Endothelial cell of umbilical vein (primary cell): Measurements from ENCODE around the gene GRM8. TPM values are rescaled to one million over a fixed set of nuclear protein-coding genes. Genes with fewer than 3 reads are reported as not detected.

Source experiments
- BruUV-seq: library from RNA; stranded (reverse); fragments of 400-500 nt; replicated peaks from 2 replicates; lab custom pipeline; 2021; lab: Mats Ljungman, UMichigan
- CTCF ChIA-PET: fragments of 300-600, 350-600 bp; sonication (Branson Sonifier 250); formaldehyde crosslinking; loops from one replicate; lab custom pipeline; 2021; ENCODE audit warnings: antibody characterized with exemption, inconsistent platforms; lab: Charles Lee
- POLR2A ChIA-PET: fragments of 300-600, 350-600 bp; sonication (Branson Sonifier 250); formaldehyde crosslinking; loops from one replicate; lab custom pipeline; 2021; ENCODE audit warnings: antibody characterized with exemption, inconsistent platforms; lab: Charles Lee
- DNase-seq: peaks from one replicate; pipeline ENCODE4 v3.0.0-alpha.2; 2011; ENCODE audit warnings: low read depth, low spot score
- FAIRE-seq: peaks from 2 replicates; lab custom pipeline; 2011; peaks lifted over from hg19 to GRCh38; lab: Jason Lieb, UNC
- H2AFZ ChIP-seq: 2 replicates; pipeline ENCODE4 v1.6.0; 2012; ENCODE audit warnings: low read depth, low read length, control low read depth, inconsistent platforms
- H3K27ac ChIP-seq: 2 replicates; pipeline ENCODE4 v1.5.1; 2011; ENCODE audit warnings: low read depth, mild to moderate bottlenecking, control low read depth, low read length, moderate library complexity; ENCODE audit not compliant: insufficient read depth
- H3K27me3 ChIP-seq, 2 experiments: 2 replicates each; pipeline versions ENCODE4 v1.6.0 to v1.6.1; 2011; ENCODE audit warnings: low read length in 2 of 2, mixed read lengths in 1 of 2; ENCODE audit not compliant: control insufficient read depth in 2 of 2, insufficient read depth in 2 of 2
- H3K36me3 ChIP-seq, 2 experiments: 2 replicates in 1 of 2; 3 replicates in 1 of 2; pipeline ENCODE4 v1.5.1; 2011; ENCODE audit warnings: low read length in 2 of 2, mild to moderate bottlenecking in 1 of 2, moderate library complexity in 1 of 2; ENCODE audit not compliant: control insufficient read depth in 2 of 2, insufficient read depth in 2 of 2; ENCODE audit errors: extremely low read depth in 1 of 2
- H3K4me1 ChIP-seq: 3 replicates; pipeline ENCODE4 v1.5.1; 2011; ENCODE audit warnings: mild to moderate bottlenecking, low read length; ENCODE audit not compliant: control insufficient read depth, insufficient read depth; ENCODE audit errors: extremely low read depth
- H3K4me2 ChIP-seq: 2 replicates; pipeline ENCODE4 v1.6.1; 2011; ENCODE audit warnings: low read length, control low read depth, mixed read lengths; ENCODE audit not compliant: insufficient read depth
- H3K4me3 ChIP-seq, 3 experiments: fragments of 200-600 bp in 1 of 3; sonication (generic), shearing (Covaris generic) in 1 of 3; replicated peaks in 1 of 3; 2 replicates each; pipeline ENCODE4 v1.5.1; 2011 to 2016; ENCODE audit warnings: control low read depth in 3 of 3, low read length in 3 of 3, mild to moderate bottlenecking in 2 of 3, inconsistent platforms in 1 of 3, low read depth in 1 of 3, moderate library complexity in 1 of 3; ENCODE audit not compliant: insufficient read depth in 1 of 3
- H3K79me2 ChIP-seq: 2 replicates; pipeline ENCODE4 v1.6.0; 2012; ENCODE audit warnings: low read length, inconsistent platforms; ENCODE audit not compliant: control insufficient read depth, insufficient read depth
- H3K9ac ChIP-seq: replicated peaks from 2 replicates; pipeline ENCODE3; 2011; ENCODE audit warnings: low read length, control low read depth; ENCODE audit not compliant: insufficient read depth; ENCODE audit errors: extremely low read depth
- H3K9me1 ChIP-seq: replicated peaks from 3 replicates; pipeline ENCODE4 v1.6.0; 2011; ENCODE audit warnings: mild to moderate bottlenecking, low read length; ENCODE audit not compliant: control insufficient read depth, insufficient read depth; ENCODE audit errors: extremely low read depth
- H3K9me3 ChIP-seq: replicated peaks from 2 replicates; pipeline ENCODE4 v1.5.1; 2012; ENCODE audit warnings: low read length, inconsistent platforms; ENCODE audit not compliant: control insufficient read depth, insufficient read depth
- H4K20me1 ChIP-seq: replicated peaks from 2 replicates; pipeline ENCODE3; 2011; ENCODE audit warnings: mild to moderate bottlenecking, low read length; ENCODE audit not compliant: control insufficient read depth, insufficient read depth; ENCODE audit errors: extremely low read depth
- FOS ChIP-seq: IDR thresholded peaks from 2 replicates; pipeline ENCODE4 v1.6.1; 2011; ENCODE audit warnings: mild to moderate bottlenecking, low read length, moderate library complexity, borderline replicate concordance; ENCODE audit not compliant: insufficient read depth
- MAX ChIP-seq: IDR thresholded peaks from 2 replicates; pipeline ENCODE4 v1.6.1; 2011; ENCODE audit not compliant: insufficient read depth, insufficient read length
- POLR2A ChIP-seq: IDR thresholded peaks from 2 replicates; pipeline ENCODE4 v1.6.1; 2012; ENCODE audit warnings: low read depth, mild to moderate bottlenecking, control low read depth, low read length
- dilution Hi-C: fragments of 300-500 bp; cut with MboI; formaldehyde crosslinking; loops from one replicate; pipeline ENCODE4 v1.15.0; 2019; ENCODE audit warnings: low sequenced_read_pairs; ENCODE audit not compliant: extremely low pct_ligation_motif_present
- intact Hi-C: fragments of 100-400 bp; cut with micrococcal nuclease; formaldehyde crosslinking; loops from one replicate; pipeline ENCODE4 v1.10.0; 2022
- polyA plus RNA-seq, 4 experiments: library from polyadenylated mRNA; depleted of rRNA in 3 of 4; stranded (reverse) in 3 of 4; unstranded in 1 of 4; fragments of >200 nt; gene quantifications; 2 replicates each; pipeline versions ENCODE4 v1.2.1 to v1.2.3, GENCODE V29; 2011 to 2012; ENCODE audit warnings: missing spikeins in 1 of 4
- total RNA-seq: library from RNA; stranded (reverse); gene quantifications from 2 replicates; pipeline ENCODE4 v1.2.3, GENCODE V29; 2021

GRM8 gene
- total and polyA plus RNA-seq, 2 donors (not counting 3 experiments of a cell fraction or from before 2014, with no cell fraction given), result not detected

- no TSS peak for BruUV-seq
- DNase-seq (no peak), FAIRE-seq (no peak)
- intact Hi-C loops, result no loop called here
- no peak overlapping the region for H3K4me3 ChIP-seq
- no peak overlapping the region for H3K4me2 ChIP-seq
- H4K20me1 ChIP-seq, result no peaks in the 10 kb centered on the region
- CTCF ChIA-PET, result no interaction called here
- no peaks in the 10 kb centered on the region for H3K79me2 ChIP-seq
- dilution Hi-C loops, result no loop called here
- no peaks in the 10 kb centered on the region for H3K4me1 ChIP-seq
- no peaks in the 10 kb centered on the region for H3K9me1 ChIP-seq
- H3K9ac ChIP-seq, result no peak overlapping the region
- no peaks in the 10 kb centered on the region for H3K27me3 ChIP-seq
- H2AFZ ChIP-seq, result no peak overlapping the region
- POLR2A ChIA-PET, result no interaction called here
- H3K36me3 ChIP-seq, result no peaks in the 10 kb centered on the region
- H3K27ac ChIP-seq, result no peak overlapping the region
- TF ChIP-seq POLR2A, result no peak
- no peak for TF ChIP-seq FOS
- no peak for TF ChIP-seq MAX
- H3K9me3 ChIP-seq, result no peaks in the 10 kb centered on the region
Measured at GRCh38 chr7:126574276-126575250, 678.2 kb downstream of the GRM8 start.

- no TSS peak for BruUV-seq
- TF ChIP-seq MAX, result no peak
- H3K4me1 ChIP-seq, result no peaks in the 10 kb centered on the region
- H3K9ac ChIP-seq, result no peak overlapping the region
- no peak overlapping the region for H3K4me3 ChIP-seq
- dilution Hi-C loops (no loop called here), intact Hi-C loops (no loop called here)
- no peak overlapping the region for H3K27ac ChIP-seq
- no peaks in the 10 kb centered on the region for H4K20me1 ChIP-seq
- no peak for FAIRE-seq
- no peaks in the 10 kb centered on the region for H3K9me1 ChIP-seq
- no peaks in the 10 kb centered on the region for H3K9me3 ChIP-seq
- POLR2A ChIA-PET, result no interaction called here
- H3K27me3 ChIP-seq, result no peaks in the 10 kb centered on the region
- CTCF ChIA-PET, result no interaction called here
- no peak overlapping the region for H3K4me2 ChIP-seq
- no peak overlapping the region for H2AFZ ChIP-seq
- DNase-seq, result no peak
- no peaks in the 10 kb centered on the region for H3K36me3 ChIP-seq
- no peaks in the 10 kb centered on the region for H3K79me2 ChIP-seq
Measured at GRCh38 chr7:126570845-126571244, 681.9 kb downstream of the GRM8 start.
